HEK293 (cell line): ENCODE measurements around the gene SNTG2.

ENCODE experiments used
- CTCF ChIA-PET: fragments of 350-600 bp; formaldehyde crosslinking; extraction: SDS; loops from one replicate; lab custom pipeline; 2021; ENCODE audit warnings: antibody characterized with exemption; lab: Yijun Ruan, JAX
- POLR2A ChIA-PET: fragments of 300-600 bp; formaldehyde crosslinking; extraction: SDS; loops from one replicate; lab custom pipeline; 2020; ENCODE audit warnings: antibody characterized with exemption, inconsistent platforms; lab: Yijun Ruan, JAX
- H3K27ac ChIP-seq: fragments of 200-500 bp; sonication (Bioruptor generic); 2 replicates; pipeline ENCODE4 v1.5.1; 2014; ENCODE audit warnings: low read depth, low read length, control low read depth, inconsistent platforms; ENCODE audit errors: extremely low read depth
- H3K36me3 ChIP-seq, 2 experiments: fragments of 200-500 bp in 1 of 2; sonication (Bioruptor generic) in 1 of 2; 1 replicate in 1 of 2; 2 replicates in 1 of 2; pipeline ENCODE4 v1.5.1; 2014 to 2017; ENCODE audit warnings: inconsistent platforms in 2 of 2, low read length in 2 of 2; ENCODE audit not compliant: control insufficient read depth in 2 of 2, insufficient read depth in 1 of 2
- H3K4me1 ChIP-seq: fragments of 200-500 bp; sonication (Bioruptor generic); 2 replicates; pipeline ENCODE4 v1.5.1; 2014; ENCODE audit warnings: mild to moderate bottlenecking, low read length, inconsistent platforms; ENCODE audit not compliant: control insufficient read depth, insufficient read depth
- H3K4me3 ChIP-seq: 2 replicates; pipeline ENCODE4 v1.5.1; 2011; ENCODE audit warnings: low read depth, mild to moderate bottlenecking, control low read depth, low read length, moderate library complexity
- H3K9me3 ChIP-seq: fragments of 200-500 bp; sonication (Bioruptor generic); 2 replicates; pipeline ENCODE4 v1.5.1; 2014; ENCODE audit warnings: low read depth, low read length, inconsistent platforms; ENCODE audit not compliant: control insufficient read depth, insufficient read depth
- ATF2 ChIP-seq: fragments of 450-650 bp; formaldehyde crosslinking; IDR thresholded peaks from 2 replicates; pipeline ENCODE4 v1.5.1; 2016; ENCODE audit warnings: missing biosample characterization, missing genetic modification characterization, low read depth
- GLI2 ChIP-seq: fragments of 450-650 bp; formaldehyde crosslinking; IDR thresholded peaks from 2 replicates; pipeline ENCODE4; 2017; ENCODE audit warnings: missing biosample characterization, missing genetic modification characterization, low read depth, borderline replicate concordance
- MEIS1 ChIP-seq: sonication (generic); formaldehyde crosslinking; IDR thresholded peaks from 2 replicates; pipeline ENCODE4 v1.8.1; 2022; ENCODE audit warnings: missing genetic modification reagents, mild to moderate bottlenecking, borderline replicate concordance
- ZNF114 ChIP-seq: fragments of 450-650 bp; formaldehyde crosslinking; IDR thresholded peaks from 2 replicates; pipeline ENCODE4 v1.5.0; 2017; ENCODE audit warnings: missing biosample characterization, missing genetic modification characterization
- ZNF146 ChIP-seq: fragments of 450-650 bp; formaldehyde crosslinking; IDR thresholded peaks from 2 replicates; pipeline ENCODE4 v1.5.1; 2016; ENCODE audit warnings: missing biosample characterization, missing genetic modification characterization
- ZNF366 ChIP-seq: fragments of 450-650 bp; formaldehyde crosslinking; conservative IDR thresholded peaks from 2 replicates; pipeline ENCODE4 v1.5.1; 2016; ENCODE audit warnings: missing biosample characterization, missing genetic modification characterization
- ZNF423 ChIP-seq: fragments of 450-650 bp; formaldehyde crosslinking; IDR thresholded peaks from 2 replicates; pipeline ENCODE4 v1.5.1; 2016; ENCODE audit warnings: missing biosample characterization, missing genetic modification characterization
- ZNF510 ChIP-seq: fragments of 450-650 bp; formaldehyde crosslinking; IDR thresholded peaks from 2 replicates; pipeline ENCODE4 v1.5.1; 2018; ENCODE audit warnings: mild to moderate bottlenecking, missing genetic modification characterization, missing biosample characterization; ENCODE audit not compliant: insufficient replicate concordance
- ZNF555 ChIP-seq: fragments of 450-650 bp; formaldehyde crosslinking; conservative IDR thresholded peaks from 2 replicates; pipeline ENCODE4 v1.5.1; 2017; ENCODE audit warnings: missing biosample characterization, mild to moderate bottlenecking, missing genetic modification characterization, inconsistent platforms
- ZNF624 ChIP-seq: fragments of 450-650 bp; formaldehyde crosslinking; IDR thresholded peaks from 2 replicates; pipeline ENCODE4 v1.5.1; 2017; ENCODE audit warnings: missing biosample characterization, missing genetic modification characterization
- ZNF654 ChIP-seq: fragments of 450-650 bp; formaldehyde crosslinking; IDR thresholded peaks from 2 replicates; pipeline ENCODE4 v1.5.1; 2016; ENCODE audit warnings: low read depth, missing biosample characterization, missing genetic modification characterization
- ZNF701 ChIP-seq: fragments of 450-650 bp; formaldehyde crosslinking; IDR thresholded peaks from 2 replicates; pipeline ENCODE4 v1.5.1; 2016; ENCODE audit warnings: missing biosample characterization, missing genetic modification characterization
- ZNF747 ChIP-seq: fragments of 450-650 bp; formaldehyde crosslinking; IDR thresholded peaks from 2 replicates; pipeline ENCODE4 v1.5.1; 2016; ENCODE audit warnings: missing biosample characterization, missing genetic modification characterization
- ZSCAN4 ChIP-seq: fragments of 450-650 bp; formaldehyde crosslinking; IDR thresholded peaks from 2 replicates; pipeline ENCODE4 v1.5.1; 2017; ENCODE audit warnings: missing biosample characterization, missing genetic modification characterization
- TF ChIP-seq, protein P1 (sequence below): fragments of 450-650 bp; formaldehyde crosslinking; IDR thresholded peaks from 2 replicates; pipeline ENCODE4 v1.5.1; 2016; ENCODE audit warnings: missing biosample characterization, missing genetic modification characterization
- TF ChIP-seq, protein P2 (sequence below): fragments of 450-650 bp; formaldehyde crosslinking; IDR thresholded peaks from 2 replicates; pipeline ENCODE4 v1.5.1; 2016; ENCODE audit warnings: missing biosample characterization, missing genetic modification characterization
- TF ChIP-seq, protein P3 (sequence below): fragments of 450-650 bp; formaldehyde crosslinking; IDR thresholded peaks from 2 replicates; pipeline ENCODE4 v1.5.1; 2016; ENCODE audit warnings: missing biosample characterization, missing genetic modification characterization
- TF ChIP-seq, protein P4 (sequence below): fragments of 450-650 bp; formaldehyde crosslinking; IDR thresholded peaks from 2 replicates; pipeline ENCODE4 v1.5.1; 2017; ENCODE audit warnings: missing biosample characterization, mild to moderate bottlenecking, missing genetic modification characterization, moderate library complexity

Gene SNTG2

DNA sequence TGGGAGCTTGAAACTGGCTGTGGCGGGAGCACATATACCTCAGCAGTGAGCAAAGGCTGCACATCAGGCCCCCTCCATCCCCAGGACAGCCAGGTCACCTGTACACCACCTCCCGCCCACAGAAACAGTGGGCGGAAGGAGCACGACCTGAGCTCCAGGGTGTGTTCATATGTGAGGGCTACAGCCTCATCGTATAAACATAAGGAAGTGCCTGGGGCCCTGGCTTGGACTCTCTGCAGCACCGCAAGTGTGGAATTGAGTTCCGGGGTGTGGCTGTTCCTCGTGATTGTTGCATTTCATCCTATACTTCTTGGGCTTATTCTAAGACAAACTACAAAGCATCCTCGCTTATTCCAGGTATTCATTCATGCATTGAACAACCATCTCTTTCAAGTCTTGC, 402.5 kb downstream of the SNTG2 start (continued):
- TF ChIP-seq, protein P1, sequence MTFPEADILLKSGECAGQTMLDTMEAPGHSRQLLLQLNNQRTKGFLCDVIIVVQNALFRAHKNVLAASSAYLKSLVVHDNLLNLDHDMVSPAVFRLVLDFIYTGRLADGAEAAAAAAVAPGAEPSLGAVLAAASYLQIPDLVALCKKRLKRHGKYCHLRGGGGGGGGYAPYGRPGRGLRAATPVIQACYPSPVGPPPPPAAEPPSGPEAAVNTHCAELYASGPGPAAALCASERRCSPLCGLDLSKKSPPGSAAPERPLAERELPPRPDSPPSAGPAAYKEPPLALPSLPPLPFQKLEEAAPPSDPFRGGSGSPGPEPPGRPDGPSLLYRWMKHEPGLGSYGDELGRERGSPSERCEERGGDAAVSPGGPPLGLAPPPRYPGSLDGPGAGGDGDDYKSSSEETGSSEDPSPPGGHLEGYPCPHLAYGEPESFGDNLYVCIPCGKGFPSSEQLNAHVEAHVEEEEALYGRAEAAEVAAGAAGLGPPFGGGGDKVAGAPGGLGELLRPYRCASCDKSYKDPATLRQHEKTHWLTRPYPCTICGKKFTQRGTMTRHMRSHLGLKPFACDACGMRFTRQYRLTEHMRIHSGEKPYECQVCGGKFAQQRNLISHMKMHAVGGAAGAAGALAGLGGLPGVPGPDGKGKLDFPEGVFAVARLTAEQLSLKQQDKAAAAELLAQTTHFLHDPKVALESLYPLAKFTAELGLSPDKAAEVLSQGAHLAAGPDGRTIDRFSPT (tag by site-specific recombination), result no peak
- TF ChIP-seq, all 188 proteins: peak for 0

DNA sequence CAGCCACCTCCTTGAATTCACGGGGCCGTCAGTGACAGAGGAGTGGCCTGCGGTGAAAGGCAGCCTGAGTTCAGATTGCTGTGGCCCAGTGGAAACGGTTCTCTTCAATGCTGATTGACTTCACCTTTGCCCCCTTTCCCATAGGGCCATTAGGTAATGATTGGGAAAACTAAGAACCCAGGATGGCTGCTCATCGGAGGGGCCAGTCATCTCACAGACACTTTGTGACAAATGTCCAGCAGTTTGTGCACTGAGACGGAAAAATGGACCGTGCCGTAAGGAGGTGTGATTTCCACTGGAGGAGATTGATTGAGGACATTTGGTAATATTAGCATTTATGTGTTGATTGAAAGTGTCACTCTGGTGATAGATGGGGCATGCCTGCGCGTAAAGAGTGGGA, 402.9 kb downstream of the SNTG2 start:
- TF ChIP-seq ZNF624 (no peak), ZNF555 (no peak)
- CTCF ChIA-PET, result no interaction called here
- Histone ChIP-seq H3K4me3 (no peak overlapping the region), H3K27ac (no peak overlapping the region), H3K9me3 (no peaks in the 10 kb centered on the region), H3K4me1 (no peaks in the 10 kb centered on the region), H3K36me3 (no peaks in the 10 kb centered on the region)
- POLR2A ChIA-PET, result no interaction called here

- CTCF ChIA-PET, result no interaction called here
- H3K27ac ChIP-seq, result no peak overlapping the region
- POLR2A ChIA-PET, result no interaction called here
These were observed 409.5 kb downstream of the SNTG2 start for GRCh38 chr2:1360144-1360543.

GRCh38 chr2:1360557-1361250, 410.1 kb downstream of the SNTG2 start:
- Histone ChIP-seq H3K27ac (no peak overlapping the region), H3K4me1 (no peaks in the 10 kb centered on the region), H3K9me3 (no peaks in the 10 kb centered on the region), H3K36me3 (no peaks in the 10 kb centered on the region), H3K4me3 (no peak overlapping the region)
- POLR2A ChIA-PET, result no interaction called here
- CTCF ChIA-PET, result no interaction called here
- TF ChIP-seq, protein P2, sequence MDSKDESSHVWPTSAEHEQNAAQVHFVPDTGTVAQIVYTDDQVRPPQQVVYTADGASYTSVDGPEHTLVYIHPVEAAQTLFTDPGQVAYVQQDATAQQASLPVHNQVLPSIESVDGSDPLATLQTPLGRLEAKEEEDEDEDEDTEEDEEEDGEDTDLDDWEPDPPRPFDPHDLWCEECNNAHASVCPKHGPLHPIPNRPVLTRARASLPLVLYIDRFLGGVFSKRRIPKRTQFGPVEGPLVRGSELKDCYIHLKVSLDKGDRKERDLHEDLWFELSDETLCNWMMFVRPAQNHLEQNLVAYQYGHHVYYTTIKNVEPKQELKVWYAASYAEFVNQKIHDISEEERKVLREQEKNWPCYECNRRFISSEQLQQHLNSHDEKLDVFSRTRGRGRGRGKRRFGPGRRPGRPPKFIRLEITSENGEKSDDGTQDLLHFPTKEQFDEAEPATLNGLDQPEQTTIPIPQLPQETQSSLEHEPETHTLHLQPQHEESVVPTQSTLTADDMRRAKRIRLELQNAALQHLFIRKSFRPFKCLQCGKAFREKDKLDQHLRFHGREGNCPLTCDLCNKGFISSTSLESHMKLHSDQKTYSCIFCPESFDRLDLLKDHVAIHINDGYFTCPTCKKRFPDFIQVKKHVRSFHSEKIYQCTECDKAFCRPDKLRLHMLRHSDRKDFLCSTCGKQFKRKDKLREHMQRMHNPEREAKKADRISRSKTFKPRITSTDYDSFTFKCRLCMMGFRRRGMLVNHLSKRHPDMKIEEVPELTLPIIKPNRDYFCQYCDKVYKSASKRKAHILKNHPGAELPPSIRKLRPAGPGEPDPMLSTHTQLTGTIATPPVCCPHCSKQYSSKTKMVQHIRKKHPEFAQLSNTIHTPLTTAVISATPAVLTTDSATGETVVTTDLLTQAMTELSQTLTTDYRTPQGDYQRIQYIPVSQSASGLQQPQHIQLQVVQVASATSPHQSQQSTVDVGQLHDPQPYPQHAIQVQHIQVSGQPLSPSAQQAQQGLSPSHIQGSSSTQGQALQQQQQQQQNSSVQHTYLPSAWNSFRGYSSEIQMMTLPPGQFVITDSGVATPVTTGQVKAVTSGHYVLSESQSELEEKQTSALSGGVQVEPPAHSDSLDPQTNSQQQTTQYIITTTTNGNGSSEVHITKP, result no peak
- TF ChIP-seq ZSCAN4 (no peak), ZNF510 (no peak), ATF2 (tag by site-specific recombination) (no peak), ZNF654 (tag by site-specific recombination) (no peak), MEIS1 (CRISPR knock-in tag) (no peak), ZNF114 (tag by site-specific recombination) (no peak), GLI2 (tag by site-specific recombination) (no peak), ZNF366 (tag by site-specific recombination) (no peak), ZNF701 (no peak), ZNF747 (tag by site-specific recombination) (no peak), ZNF423 (tag by site-specific recombination) (no peak)
- TF ChIP-seq, protein P3, sequence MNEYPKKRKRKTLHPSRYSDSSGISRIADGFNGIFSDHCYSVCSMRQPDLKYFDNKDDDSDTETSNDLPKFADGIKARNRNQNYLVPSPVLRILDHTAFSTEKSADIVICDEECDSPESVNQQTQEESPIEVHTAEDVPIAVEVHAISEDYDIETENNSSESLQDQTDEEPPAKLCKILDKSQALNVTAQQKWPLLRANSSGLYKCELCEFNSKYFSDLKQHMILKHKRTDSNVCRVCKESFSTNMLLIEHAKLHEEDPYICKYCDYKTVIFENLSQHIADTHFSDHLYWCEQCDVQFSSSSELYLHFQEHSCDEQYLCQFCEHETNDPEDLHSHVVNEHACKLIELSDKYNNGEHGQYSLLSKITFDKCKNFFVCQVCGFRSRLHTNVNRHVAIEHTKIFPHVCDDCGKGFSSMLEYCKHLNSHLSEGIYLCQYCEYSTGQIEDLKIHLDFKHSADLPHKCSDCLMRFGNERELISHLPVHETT, result no peak
- TF ChIP-seq, protein P4, sequence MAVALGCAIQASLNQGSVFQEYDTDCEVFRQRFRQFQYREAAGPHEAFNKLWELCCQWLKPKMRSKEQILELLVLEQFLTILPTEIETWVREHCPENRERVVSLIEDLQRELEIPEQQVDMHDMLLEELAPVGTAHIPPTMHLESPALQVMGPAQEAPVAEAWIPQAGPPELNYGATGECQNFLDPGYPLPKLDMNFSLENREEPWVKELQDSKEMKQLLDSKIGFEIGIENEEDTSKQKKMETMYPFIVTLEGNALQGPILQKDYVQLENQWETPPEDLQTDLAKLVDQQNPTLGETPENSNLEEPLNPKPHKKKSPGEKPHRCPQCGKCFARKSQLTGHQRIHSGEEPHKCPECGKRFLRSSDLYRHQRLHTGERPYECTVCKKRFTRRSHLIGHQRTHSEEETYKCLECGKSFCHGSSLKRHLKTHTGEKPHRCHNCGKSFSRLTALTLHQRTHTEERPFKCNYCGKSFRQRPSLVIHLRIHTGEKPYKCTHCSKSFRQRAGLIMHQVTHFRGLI (tag by site-specific recombination), result no peak

More at GRCh38 chr2:1360144-1360543, 409.5 kb downstream of the SNTG2 start:
- TF ChIP-seq ZNF146 (tag by site-specific recombination), result no peak
- Histone ChIP-seq H3K4me1 (no peaks in the 10 kb centered on the region), H3K4me3 (no peak overlapping the region), H3K36me3 (no peaks in the 10 kb centered on the region), H3K9me3 (no peaks in the 10 kb centered on the region)
